ENCODE data around the gene DQX1. TPM values are rescaled to one million over a fixed set of nuclear protein-coding genes. Genes with fewer than 3 reads are reported as not detected.

The DQX1 gene
- total and polyA plus RNA-seq, 2 of the 8 experiments (the other 6 are each of a cell fraction or from before 2014, with no cell fraction given), result 0.76 to 1.1 TPM

- Histone ChIP-seq H3K36me3 (ENCODE audit: control insufficient read depth in 2 of 4, insufficient read depth in 4 of 4, low read length in 3 of 4) (no peaks in the 10 kb centered on the region; a peak in 1 of 8 replicates), H4K91ac (replicated peaks; ENCODE audit: insufficient read length, low read length) (no peak overlapping the region), H4K20me1 (replicated peaks in 1 of 2; ENCODE audit: control insufficient read depth in 1 of 2, insufficient read depth in 2 of 2, low read length in 2 of 2) (peaks cover 0 to 13% of the 10 kb centered on the region in 2 experiments), H2AFZ (ENCODE audit: low read length) (no peak overlapping the region), H3K79me1 (ENCODE audit: low read depth, low read length) (no peaks in the 10 kb centered on the region), H3K18ac (ENCODE audit: extremely low read depth, low read length) (no peak overlapping the region), H3K14ac (ENCODE audit: insufficient read length) (no peak overlapping the region), H3K4me1 (replicated peaks in 1 of 4; ENCODE audit: control insufficient read depth in 3 of 4, insufficient read depth in 4 of 4, low read length in 3 of 4) (peaks cover 7 to 59% (median 38%) of the 10 kb centered on the region in 4 experiments), H2BK120ac (replicated peaks; ENCODE audit: low read depth, low read length) (no peak overlapping the region), H2AK5ac (ENCODE audit: low read depth, low read length) (no peak overlapping the region), H3K9ac (replicated peaks in 1 of 4; ENCODE audit: extremely low read depth in 1 of 4, low read depth in 3 of 4, low read length in 3 of 4) (no peak overlapping the region), H4K5ac (ENCODE audit: insufficient read length, low read depth, low read length) (no peak overlapping the region), H2BK15ac (ENCODE audit: low read length) (no peak overlapping the region), H3K79me2 (ENCODE audit: control insufficient read depth in 1 of 2, insufficient read depth in 2 of 2, low read length in 2 of 2) (no peaks in the 10 kb centered on the region), H3K23me2 (ENCODE audit: low read depth, low read length) (peaks cover 35% of the 10 kb centered on the region; the same call in 1 of the 2 replicates), H2BK5ac (ENCODE audit: low read depth, low read length) (no peak overlapping the region), H2BK20ac (ENCODE audit: low read length) (no peak overlapping the region), H3K56ac (replicated peaks; ENCODE audit: insufficient read length, low read depth, low read length) (no peak overlapping the region), H3K9me3 (ENCODE audit: insufficient read depth in 2 of 2, low read depth in 1 of 2, low read length in 1 of 2) (no peaks in the 10 kb centered on the region), H3K4me3 (ENCODE audit: extremely low read depth in 1 of 4, insufficient read depth in 2 of 4, low read depth in 3 of 4, low read length in 4 of 4) (peak overlapping the region; percentile 20 to 57 (median 46); a peak in 4 of 8 replicates), H2BK12ac (ENCODE audit: low read depth, low read length) (no peak overlapping the region), H3K23ac (ENCODE audit: insufficient read length) (no peak overlapping the region), H3K4ac (replicated peaks; ENCODE audit: insufficient read length, low read depth, low read length) (no peak overlapping the region), H3K4me2 (ENCODE audit: insufficient read depth in 1 of 2, low read depth in 2 of 2, low read length in 2 of 2) (peak overlapping the region; percentile 78 to 97), H3K27me3 (replicated peaks in 1 of 4; ENCODE audit: control insufficient read depth in 3 of 4, extremely low read depth in 1 of 4, insufficient read depth in 3 of 4, low read length in 3 of 4) (peaks cover 85 to 100% (median 99%) of the 10 kb centered on the region in 4 experiments), H4K8ac (ENCODE audit: extremely low read depth, insufficient read depth, low read length) (peak overlapping the region; percentile 6), H3K27ac (ENCODE audit: low read depth, low read length) (no peak overlapping the region)
- CTCF ChIA-PET (ENCODE audit: partially characterized antibody), result interaction anchor here (0.7 to 5.1 kb wide), 13 partner anchors 10 to 91 kb away, joined by 3 to 24 read pairs (median 6); partner anchors contain the start of genes AUP1, CCDC142, HTRA2 and TLX2
- FAIRE-seq (no peak), DNase-seq (ENCODE audit: low read depth in 1 of 2, low spot score in 2 of 2) (peak in 1 of 2 experiments; percentile 58)
- POLR2A ChIA-PET (ENCODE audit: partially characterized antibody), result interaction anchor here (0.9 to 9.4 kb wide), 15 partner anchors 10 to 88 kb away, joined by 3 to 73 read pairs (median 4); partner anchors contain the start of genes AUP1, CCDC142, DQX1 and HTRA2
- 16% methylated on average over 15 of the region's 15 CpGs; no CpG with 5 or more reads in 1 of the 2 experiments for WGBS, 2 experiments (ENCODE audit: extremely low coverage in 1 of 2, insufficient coverage in 1 of 2, insufficient read length in 1 of 2, insufficient replicate concordance in 2 of 2, low coverage in 1 of 2, low lambda C conversion rate in 2 of 2, missing lambda C conversion rate in 1 of 2)
- no peak for TF ChIP-seq SP1 (IDR thresholded peaks at IDR 0.05; ENCODE audit: low read depth, low read length)
- TF ChIP-seq GABPA (IDR thresholded peaks at IDR 0.05; ENCODE audit: borderline replicate concordance, insufficient read depth, low read length), result no peak
- no peak for TF ChIP-seq SP2 (IDR thresholded peaks at IDR 0.05; ENCODE audit: low read length)
- TF ChIP-seq CEBPB (IDR thresholded peaks at IDR 0.05; ENCODE audit: low read depth, low read length), result no peak
- no peak for TF ChIP-seq ASH2L (IDR thresholded peaks at IDR 0.05; ENCODE audit: low read length)
- TF ChIP-seq TCF12 (IDR thresholded peaks at IDR 0.05; ENCODE audit: low read depth, low read length), result no peak
- no peak for TF ChIP-seq CHD2 (IDR thresholded peaks at IDR 0.05; ENCODE audit: low read length)
- TF ChIP-seq BACH1 (IDR thresholded peaks at IDR 0.05; ENCODE audit: low read length), result no peak
- TF ChIP-seq GTF2F1 (IDR thresholded peaks at IDR 0.05; ENCODE audit: borderline replicate concordance, low read depth, low read length), result no peak
- no peak for TF ChIP-seq USF2 (IDR thresholded peaks at IDR 0.05; ENCODE audit: low read length)
- no peak for TF ChIP-seq KDM1A (IDR thresholded peaks at IDR 0.05; ENCODE audit: borderline replicate concordance, low read length)
- TF ChIP-seq MAX (IDR thresholded peaks at IDR 0.05), result no peak
These were observed 26.0 kb downstream of the DQX1 start for GRCh38 chr2:74499940-74500577.
